Keratinocyte (primary cell): ENCODE results near the gene CD180. TPM values are rescaled to one million over a fixed set of nuclear protein-coding genes. Genes with fewer than 3 reads are reported as not detected.

Experiments used
- DNase-seq: peaks from one replicate; pipeline ENCODE4 v3.0.0-alpha.2; 2011; ENCODE audit warnings: low read depth, missing footprints, low spot score
- FAIRE-seq: peaks from 2 replicates; lab custom pipeline; 2011; peaks lifted over from hg19 to GRCh38; lab: Jason Lieb, UNC
- H2AFZ ChIP-seq: 2 replicates; pipeline ENCODE4 v1.6.0; 2012; ENCODE audit warnings: low read length, control low read depth, inconsistent platforms; ENCODE audit not compliant: control insufficient read depth
- H3K27ac ChIP-seq: 2 replicates; pipeline ENCODE4 v1.5.1; 2011; ENCODE audit warnings: low read length; ENCODE audit not compliant: control insufficient read depth, insufficient read depth
- H3K27me3 ChIP-seq: 3 replicates; pipeline ENCODE4 v1.6.0; 2011; ENCODE audit warnings: low read length; ENCODE audit not compliant: control insufficient read depth, insufficient read depth; ENCODE audit errors: extremely low read depth
- H3K36me3 ChIP-seq, 2 experiments: 2 replicates in 1 of 2; 3 replicates in 1 of 2; pipeline ENCODE4 v1.5.1; 2011; ENCODE audit warnings: low read length in 2 of 2, mild to moderate bottlenecking in 1 of 2; ENCODE audit not compliant: control insufficient read depth in 2 of 2, insufficient read depth in 2 of 2; ENCODE audit errors: extremely low read depth in 1 of 2
- H3K4me1 ChIP-seq: 3 replicates; pipeline ENCODE4 v1.5.1; 2011; ENCODE audit warnings: low read length; ENCODE audit not compliant: control insufficient read depth, insufficient read depth; ENCODE audit errors: extremely low read depth
- H3K4me2 ChIP-seq: 3 replicates; pipeline ENCODE4 v1.6.0; 2011; ENCODE audit warnings: low read depth, low read length; ENCODE audit not compliant: control insufficient read depth, insufficient read depth; ENCODE audit errors: extremely low read depth
- H3K4me3 ChIP-seq, 3 experiments: fragments of 200-600 bp in 1 of 3; sonication (generic) in 1 of 3; 2 replicates in 2 of 3; 3 replicates in 1 of 3; pipeline ENCODE4 v1.5.1; 2011 to 2016; ENCODE audit warnings: low read length in 3 of 3, mild to moderate bottlenecking in 3 of 3, control low read depth in 2 of 3, inconsistent platforms in 1 of 3, low read depth in 1 of 3, mixed read lengths in 1 of 3, mixed run types in 1 of 3, moderate library complexity in 1 of 3; ENCODE audit not compliant: control insufficient read depth in 2 of 3, insufficient read depth in 2 of 3; ENCODE audit errors: extremely low read depth in 1 of 3
- H3K79me2 ChIP-seq: 2 replicates; pipeline ENCODE4 v1.6.0; 2012; ENCODE audit warnings: low read length; ENCODE audit not compliant: control insufficient read depth, insufficient read depth
- H3K9ac ChIP-seq: 3 replicates; pipeline ENCODE4 v1.6.0; 2011; ENCODE audit warnings: low read length; ENCODE audit not compliant: control insufficient read depth, insufficient read depth; ENCODE audit errors: extremely low read depth
- H3K9me1 ChIP-seq: 3 replicates; pipeline ENCODE4 v1.6.0; 2011; ENCODE audit warnings: low read length; ENCODE audit not compliant: control insufficient read depth, insufficient read depth; ENCODE audit errors: extremely low read depth
- H3K9me3 ChIP-seq: 2 replicates; pipeline ENCODE4 v1.5.1; 2012; ENCODE audit warnings: low read depth, low read length; ENCODE audit not compliant: control insufficient read depth
- H4K20me1 ChIP-seq: 3 replicates; pipeline ENCODE4 v1.6.0; 2011; ENCODE audit warnings: low read length; ENCODE audit not compliant: control insufficient read depth, insufficient read depth; ENCODE audit errors: extremely low read depth
- CTCF ChIP-seq, 3 experiments: IDR thresholded peaks in 1 of 3; conservative IDR thresholded peaks in 1 of 3; optimal IDR thresholded peaks in 1 of 3; 2 replicates in 2 of 3; 3 replicates in 1 of 3; pipeline versions ENCODE3 to v1.5.1; 2011; ENCODE audit warnings: low read length in 3 of 3, mild to moderate bottlenecking in 3 of 3, moderate library complexity in 2 of 3, control low read depth in 1 of 3, inconsistent platforms in 1 of 3; ENCODE audit not compliant: insufficient read depth in 2 of 3; ENCODE audit errors: extremely low read depth in 1 of 3
- EZH2 ChIP-seq: IDR thresholded peaks from one replicate; pipeline ENCODE4 v1.6.1; 2012; ENCODE audit warnings: inconsistent platforms, mild to moderate bottlenecking, low read length, moderate library complexity
- dilution Hi-C: fragments of 300-500 bp; cut with MboI; formaldehyde crosslinking; loops from one replicate; pipeline ENCODE4 v1.7.0; 2020; ENCODE audit warnings: low sequenced_read_pairs; ENCODE audit not compliant: extremely low pct_ligation_motif_present
- polyA plus RNA-seq, 5 experiments: library from polyadenylated mRNA; depleted of rRNA in 3 of 5; stranded (reverse) in 3 of 5; stranded (forward) in 1 of 5; unstranded in 1 of 5; fragments of >200 nt; gene quantifications; 1 replicate in 1 of 5; 2 replicates in 3 of 5; 3 replicates in 1 of 5; pipeline versions ENCODE4 v1.2.1 to v1.2.3, GENCODE V29; 2011 to 2012; ENCODE audit warnings: missing spikeins in 2 of 5, low read depth in 1 of 5, low replicate concordance in 1 of 5

The CD180 gene
- polyA plus RNA-seq, 1 donor (not counting 4 experiments of a cell fraction or from before 2014, with no cell fraction given), result not detected

- Histone ChIP-seq H4K20me1 (no peaks in the 10 kb centered on the region), H3K4me2 (no peak overlapping the region), H3K27me3 (no peaks in the 10 kb centered on the region), H2AFZ (no peak overlapping the region), H3K9me1 (no peaks in the 10 kb centered on the region), H3K4me1 (peaks cover 4% of the 10 kb centered on the region), H3K27ac (no peak overlapping the region), H3K36me3 (no peaks in the 10 kb centered on the region), H3K9ac (no peak overlapping the region), H3K4me3 (no peak overlapping the region), H3K79me2 (no peaks in the 10 kb centered on the region), H3K9me3 (no peaks in the 10 kb centered on the region)
- no peak for DNase-seq
- dilution Hi-C loops, result no loop called here
- TF ChIP-seq EZH2 (no peak), CTCF (optimal IDR thresholded peaks at IDR 0.05 in 1 of 3, IDR thresholded peaks at IDR 0.05 in 1 of 3, conservative IDR thresholded peaks at IDR 0.05 in 1 of 3; ENCODE audit: extremely low read depth in 1 of 3, insufficient read depth in 2 of 3, low read length in 3 of 3) (no peak)
- FAIRE-seq, result no peak
Observed at GRCh38 chr5:67188274-67189078, 8.1 kb downstream of the CD180 start.

GRCh38 chr5:67187006-67187715 is 9.4 kb downstream of the CD180 start:
- Histone ChIP-seq H3K36me3 (no peaks in the 10 kb centered on the region), H3K27me3 (no peaks in the 10 kb centered on the region), H3K4me3 (no peak overlapping the region), H3K4me2 (no peak overlapping the region), H3K9me3 (no peaks in the 10 kb centered on the region), H3K27ac (no peak overlapping the region), H3K9me1 (no peaks in the 10 kb centered on the region), H3K4me1 (peaks cover 4% of the 10 kb centered on the region), H4K20me1 (no peaks in the 10 kb centered on the region), H3K9ac (no peak overlapping the region), H2AFZ (no peak overlapping the region), H3K79me2 (no peaks in the 10 kb centered on the region)
- FAIRE-seq (no peak), DNase-seq (no peak)
- TF ChIP-seq CTCF (optimal IDR thresholded peaks at IDR 0.05 in 1 of 3, IDR thresholded peaks at IDR 0.05 in 1 of 3, conservative IDR thresholded peaks at IDR 0.05 in 1 of 3; ENCODE audit: extremely low read depth in 1 of 3, insufficient read depth in 2 of 3, low read length in 3 of 3), result no peak
- no peak for TF ChIP-seq EZH2
- dilution Hi-C loops, result no loop called here
